ENCODE measurements around the gene FOXF2.

- TF ChIP-seq GATA2 (IDR thresholded peaks at IDR 0.05; ENCODE audit: low read depth, low read length) (no peak), GATA3 (IDR thresholded peaks at IDR 0.05; ENCODE audit: low read depth, low read length) (no peak)
Measured at GRCh38 chr6:1349655-1350054, 39.7 kb upstream of the FOXF2 start.

Data from SH-SY5Y (cell line).